ENCODE measurements around the gene ASPSCR1. TPM values are rescaled to one million over a fixed set of nuclear protein-coding genes. Genes with fewer than 3 reads are reported as not detected.
"Not testable (repeated sequence)": the region's sequence is repeated elsewhere in the genome, so short reads cannot be mapped to it uniquely, and the experiment has no call there.

The ASPSCR1 gene
- total and polyA plus RNA-seq, 2 of the 4 experiments (the other 2 are of a cell fraction): 7.2 to 17.2 TPM

DNA sequence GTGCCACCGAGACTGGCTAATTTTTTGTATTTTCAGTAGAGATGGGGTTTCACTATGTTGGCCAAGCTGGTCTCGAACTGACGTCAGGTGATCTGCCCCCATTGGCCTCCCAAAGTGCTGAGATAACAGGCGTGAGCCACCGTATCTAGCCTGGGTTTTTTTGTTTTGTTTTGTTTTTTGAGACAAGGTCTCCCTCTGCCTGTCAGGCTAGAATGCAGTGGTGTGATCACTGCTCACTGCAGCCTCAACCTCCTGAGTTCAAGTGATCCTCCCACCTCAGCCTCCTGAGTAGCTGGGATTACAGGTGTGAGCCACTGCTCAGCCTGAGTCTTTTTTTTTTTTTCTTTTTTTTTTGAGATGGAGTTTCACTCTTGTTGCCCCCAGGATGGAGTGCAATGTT is 24.0 kb upstream of the ASPSCR1 start:
- intact Hi-C loops (cut with micrococcal nuclease); H3K4me1 ChIP-seq (ENCODE audit: control insufficient read depth, insufficient read depth, low read length); H4K8ac ChIP-seq (ENCODE audit: low read depth in 2 of 2, low read length in 2 of 2); H2BK15ac ChIP-seq (ENCODE audit: low read depth, low read length); H3K9me3 ChIP-seq (ENCODE audit: control insufficient read depth, insufficient read depth, low read length); DNase-seq; H3K56ac ChIP-seq (ENCODE audit: extremely low read depth, insufficient read depth, low read length); H3K18ac ChIP-seq (ENCODE audit: low read depth, low read length); H3K79me1 ChIP-seq (ENCODE audit: low read depth in 1 of 2, low read length in 2 of 2); H3K23ac ChIP-seq (ENCODE audit: low read depth, low read length); H2BK5ac ChIP-seq (ENCODE audit: low read depth, low read length, poor library complexity, severe bottlenecking); H3K9ac ChIP-seq (ENCODE audit: low read depth, low read length); H4K91ac ChIP-seq (ENCODE audit: insufficient read depth, low read depth, low read length); ATAC-seq (ENCODE audit: low read depth); H2AK9ac ChIP-seq (replicated peaks; ENCODE audit: low read depth, low read length, poor library complexity); H3K4me3 ChIP-seq (ENCODE audit: insufficient read depth, low read depth, low read length); H2AFZ ChIP-seq (replicated peaks; ENCODE audit: low read length, poor library complexity); H3K14ac ChIP-seq (replicated peaks; ENCODE audit: low read depth, low read length); H3K4ac ChIP-seq (ENCODE audit: low read depth, low read length); POLR2A ChIA-PET (ENCODE audit: unreplicated experiment); H2BK20ac ChIP-seq (ENCODE audit: low read depth, low read length); H3K36me3 ChIP-seq (ENCODE audit: control insufficient read depth, insufficient read depth, low read length); H3K27ac ChIP-seq (ENCODE audit: insufficient read depth, low read length); BruUV-seq (replicated peaks); H3K9me1 ChIP-seq (ENCODE audit: insufficient read depth, low read length); H4K5ac ChIP-seq (ENCODE audit: low read depth, low read length); H2AK5ac ChIP-seq (ENCODE audit: low read depth, low read length); H3K4me2 ChIP-seq (ENCODE audit: low read depth, low read length); H4K20me1 ChIP-seq (ENCODE audit: insufficient read depth, low read length); H2BK120ac ChIP-seq (ENCODE audit: low read depth, low read length); in situ Hi-C loops (cut with MboI; ENCODE audit: low sequenced_read_pairs); CTCF ChIA-PET; dilution Hi-C loops (cut with HindIII; ENCODE audit: low sequenced_read_pairs, unreplicated experiment): not testable (repeated sequence)
- no CpG with 5 or more reads among the region's 5 CpGs for WGBS, 2 experiments (ENCODE audit: extremely low coverage in 2 of 2, insufficient read length in 1 of 2)
- peaks cover 14% of the 10 kb centered on the region; the same call in 1 of the 2 replicates for H3K27me3 ChIP-seq (ENCODE audit: control insufficient read depth, insufficient read depth, low read length)
